GM19099 (cell line): ENCODE results near the gene SLC49A4.

Experiments
- POLR2A ChIP-seq: IDR thresholded peaks from 3 replicates; pipeline ENCODE4 v1.6.1; 2011; ENCODE audit warnings: low read depth; ENCODE audit not compliant: insufficient read length; ENCODE audit errors: extremely low read depth

Gene SLC49A4

DNA sequence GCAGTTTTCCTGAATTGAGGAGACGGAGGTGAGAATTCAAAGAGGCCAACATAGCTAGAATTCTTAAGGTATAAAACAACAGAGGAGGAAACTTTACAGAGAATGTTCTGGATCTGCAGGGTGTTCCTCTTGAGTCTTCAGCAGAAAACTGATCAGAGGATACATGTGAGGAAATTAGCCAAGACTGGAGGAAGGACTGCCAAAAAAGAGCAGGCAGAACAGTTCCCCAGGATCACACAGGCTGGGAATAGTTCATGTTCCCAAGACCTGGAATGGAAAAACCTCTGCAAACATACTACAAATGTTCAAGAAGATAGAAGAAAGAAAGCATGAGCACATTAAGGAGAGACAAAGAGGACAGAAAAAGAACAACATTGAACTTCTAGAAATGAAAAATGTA, 7.5 kb downstream of the SLC49A4 start:
- TF ChIP-seq POLR2A = no peak

DNA sequence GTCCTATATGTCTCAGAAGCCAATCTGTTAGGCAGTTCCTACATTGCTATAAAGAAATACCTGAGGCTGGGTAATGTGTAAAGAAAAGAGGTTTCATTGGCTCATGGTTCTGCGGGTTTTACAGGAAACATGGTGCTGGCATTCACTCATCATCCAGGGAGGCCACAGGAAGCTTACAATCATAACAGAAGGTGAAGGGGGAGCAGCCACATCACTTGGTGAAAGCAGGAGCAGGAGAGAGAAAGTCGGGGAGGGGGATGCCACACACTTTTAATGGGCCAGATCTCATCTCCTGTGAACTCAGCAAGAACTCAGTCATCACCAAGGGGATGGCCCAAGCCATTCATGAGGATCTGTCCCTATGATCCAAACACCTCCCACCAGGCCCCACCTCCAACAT, 9.1 kb downstream of the SLC49A4 start:
- no peak for TF ChIP-seq POLR2A

DNA sequence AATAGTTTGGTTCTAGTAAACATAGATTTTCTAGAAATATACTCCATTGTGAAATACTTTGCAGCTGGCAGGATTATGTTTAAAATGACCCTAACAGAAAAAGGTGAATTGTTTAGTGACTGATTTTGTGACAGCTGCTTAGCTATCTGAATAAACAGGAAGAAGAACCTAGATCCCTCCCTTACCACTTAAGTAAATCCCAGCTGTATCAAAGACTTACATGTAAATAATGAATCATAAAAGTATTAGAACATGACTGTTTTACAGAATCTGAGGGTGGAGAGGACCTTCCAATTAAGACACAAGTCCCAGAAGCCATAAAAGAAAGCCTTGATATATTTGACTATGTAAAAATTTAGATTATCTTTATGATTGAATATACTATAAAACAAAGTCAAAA, 15.9 kb downstream of the SLC49A4 start:
- TF ChIP-seq POLR2A = no peak

GRCh38 chr3:122816587-122816986, 21.7 kb downstream of the SLC49A4 start:
- TF ChIP-seq POLR2A = no peak

DNA sequence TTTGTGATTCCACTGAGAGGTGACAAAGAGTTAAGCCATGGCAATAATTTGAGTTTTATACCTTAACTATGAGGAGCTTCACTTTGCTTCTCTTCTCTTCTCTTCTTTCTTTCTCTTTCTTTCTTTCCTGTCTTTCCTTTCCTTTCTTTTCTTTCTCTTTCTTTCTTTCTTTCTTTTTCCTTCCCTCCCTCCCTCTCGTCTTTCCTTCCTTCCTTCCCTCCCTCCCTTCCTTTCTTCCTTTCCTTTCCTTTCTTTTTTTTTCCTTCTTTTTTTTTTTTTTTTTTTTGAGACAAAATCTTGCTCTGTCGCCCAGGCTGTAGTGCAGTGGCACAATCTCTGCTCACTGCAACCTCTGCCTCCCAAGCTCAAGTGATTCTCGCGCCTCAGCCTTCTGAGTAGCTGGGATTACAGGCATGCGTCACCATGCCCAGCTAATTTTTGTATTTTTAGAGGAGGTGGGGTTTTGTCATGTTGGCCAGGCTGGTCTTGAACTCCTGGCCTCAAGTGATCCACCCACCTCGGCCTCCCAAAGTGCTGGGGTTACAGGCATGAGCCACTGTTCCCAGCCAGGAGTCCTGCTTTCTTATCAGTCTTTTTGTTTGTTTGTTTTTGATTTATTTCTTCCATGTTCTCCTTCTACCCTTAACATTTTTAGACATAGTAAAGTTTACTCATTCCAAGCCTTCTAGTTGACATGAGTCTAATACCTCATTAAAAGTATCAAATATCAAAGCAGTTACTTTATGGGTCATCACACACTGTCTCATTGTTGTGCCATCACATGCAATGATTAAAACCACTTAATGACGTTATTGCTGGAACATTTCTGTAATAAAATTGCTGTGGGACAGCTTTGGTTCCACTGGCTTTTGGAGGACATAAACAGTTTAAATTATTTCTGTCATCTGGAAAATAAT, 29.9 kb downstream of the SLC49A4 start:
- no peak for TF ChIP-seq POLR2A

DNA sequence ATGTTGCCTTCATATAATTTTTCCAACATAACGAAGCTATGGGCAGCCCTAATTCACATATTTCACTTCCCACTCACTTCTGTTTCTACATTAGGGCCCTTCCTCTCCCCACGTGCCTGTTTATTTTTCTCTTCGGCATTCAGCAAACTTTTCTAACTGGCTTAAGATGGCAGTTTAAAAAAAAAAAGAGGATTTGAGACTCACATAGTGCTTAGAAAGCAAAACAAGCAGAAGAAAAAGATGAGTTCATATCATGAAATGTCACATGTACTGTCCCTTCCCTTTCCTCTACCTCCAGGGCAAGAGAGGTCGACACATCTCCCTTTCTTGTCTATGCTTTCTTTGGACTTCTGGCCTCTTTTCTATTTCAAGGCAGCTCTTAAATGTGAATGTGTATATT, 30.6 kb downstream of the SLC49A4 start:
- TF ChIP-seq POLR2A = no peak

- no peak for TF ChIP-seq POLR2A
Measured at GRCh38 chr3:122826278-122826677, 31.4 kb downstream of the SLC49A4 start.

DNA sequence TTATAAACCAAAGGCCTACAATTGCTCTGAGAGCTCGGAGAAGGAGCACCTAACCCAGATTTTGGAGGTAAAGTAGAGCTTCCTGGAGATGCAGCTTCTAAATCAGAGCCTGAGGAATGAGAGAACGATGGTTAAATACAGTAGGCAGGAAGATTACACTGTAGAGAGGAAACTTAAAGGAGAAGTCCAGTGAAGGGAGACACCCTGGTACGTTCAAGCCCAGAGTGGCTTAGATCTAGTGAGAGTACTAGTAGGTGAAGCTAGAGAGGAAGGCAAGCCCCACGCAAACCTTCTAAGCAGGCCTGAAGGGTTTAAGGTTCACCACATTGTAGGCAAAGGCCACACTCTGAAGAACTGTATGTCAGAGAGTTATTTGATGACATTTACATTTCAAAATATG, 33.4 kb downstream of the SLC49A4 start:
- no peak for TF ChIP-seq POLR2A

DNA sequence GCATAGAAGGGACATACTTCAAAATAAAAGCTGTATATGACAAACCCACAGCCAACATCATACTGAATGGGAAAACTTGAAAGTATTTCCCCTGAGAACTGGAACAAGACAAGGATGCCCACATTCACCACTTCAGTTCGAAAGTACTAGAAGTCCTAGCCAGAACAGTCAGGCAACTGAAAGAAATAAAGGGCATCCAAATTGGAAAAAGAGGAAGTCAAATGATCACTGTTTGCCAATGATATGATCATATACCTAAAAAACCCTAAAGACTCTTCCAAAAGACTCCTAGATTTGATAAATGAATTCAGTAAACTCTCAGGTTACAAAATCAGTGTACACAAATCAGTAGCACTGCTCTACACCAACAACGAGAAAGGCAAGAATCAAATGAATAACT, 40.7 kb downstream of the SLC49A4 start:
- no peak for TF ChIP-seq POLR2A

DNA sequence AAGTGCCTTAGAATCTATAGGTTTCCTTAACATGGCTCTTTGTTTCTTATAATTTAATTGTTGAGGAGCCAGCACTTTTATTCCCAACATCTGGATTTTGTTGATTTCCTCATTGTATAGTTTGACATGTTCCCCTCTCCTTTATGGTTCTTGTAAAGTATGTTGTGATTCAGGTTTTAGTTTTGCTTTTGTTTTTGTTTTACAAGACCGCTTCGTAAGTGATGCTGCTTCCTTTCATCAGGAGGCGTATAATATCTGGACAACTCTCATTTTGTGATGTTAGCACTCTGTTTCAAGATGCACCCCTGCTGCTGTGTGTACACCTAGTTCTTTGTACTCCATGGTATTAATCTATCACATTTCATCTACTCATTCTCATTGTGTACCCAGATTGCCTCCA, 48.7 kb downstream of the SLC49A4 start:
- no peak for TF ChIP-seq POLR2A

- TF ChIP-seq POLR2A = no peak
Measured at GRCh38 chr3:122857019-122857418, 62.1 kb downstream of the SLC49A4 start.

GRCh38 chr3:122858373-122858772, 63.5 kb downstream of the SLC49A4 start:
- TF ChIP-seq POLR2A = no peak

DNA sequence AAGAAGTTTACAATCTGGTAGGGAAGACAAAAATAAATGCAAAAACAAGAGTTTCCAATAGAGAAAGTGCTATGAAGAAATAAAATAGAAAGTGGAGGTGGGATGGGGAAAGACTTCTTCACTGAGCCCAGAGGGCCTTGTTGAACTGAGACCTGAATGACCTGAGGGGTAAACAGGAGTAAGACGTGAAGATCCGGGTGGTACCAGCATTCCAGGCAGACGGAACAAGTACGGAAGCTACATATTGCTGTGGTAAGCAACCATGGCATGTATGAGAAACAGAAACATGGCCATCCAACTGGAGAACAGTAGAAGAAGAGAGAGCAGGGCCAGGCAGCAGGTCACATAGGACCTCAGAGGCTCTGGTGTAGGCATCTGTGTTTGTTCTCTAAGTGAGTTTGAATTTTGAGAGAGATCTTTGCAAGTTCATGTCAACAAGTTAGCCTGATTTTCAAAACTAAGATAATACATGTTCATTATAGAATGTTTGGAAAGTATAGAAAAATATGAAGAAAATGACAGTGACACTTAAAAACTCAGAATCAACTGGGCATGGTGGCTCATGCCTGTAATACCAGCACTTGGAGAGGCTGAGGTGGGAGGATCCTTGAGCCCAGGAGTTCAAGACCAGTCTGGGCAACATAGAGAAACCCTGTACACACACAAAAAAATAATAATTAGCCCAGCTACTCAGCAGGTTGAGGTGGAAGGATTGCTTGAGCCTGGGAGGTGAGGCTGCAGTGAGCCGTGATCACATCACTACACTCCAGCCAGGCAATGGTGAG, 64.3 kb downstream of the SLC49A4 start:
- TF ChIP-seq POLR2A = no peak

DNA sequence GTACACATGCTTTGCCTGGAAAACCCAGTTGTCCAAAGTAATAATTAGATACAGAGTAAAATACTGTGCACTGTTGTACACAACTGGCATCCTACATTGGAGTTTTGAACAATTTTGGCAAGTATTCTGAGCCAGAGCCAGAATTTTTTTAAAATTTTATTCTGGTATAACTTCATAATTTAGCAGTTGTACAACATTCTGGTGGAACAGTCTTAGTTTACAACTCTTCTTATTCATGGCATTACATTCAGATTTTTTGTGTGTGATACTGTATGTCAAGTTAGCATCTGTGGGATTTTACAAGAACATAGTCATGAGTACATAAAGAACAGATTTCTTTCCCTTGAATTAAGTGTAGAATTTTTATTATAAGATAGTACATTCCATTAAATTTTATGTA, 67.5 kb downstream of the SLC49A4 start:
- TF ChIP-seq POLR2A = no peak

GRCh38 chr3:122864498-122864897, 69.6 kb downstream of the SLC49A4 start:
- no peak for TF ChIP-seq POLR2A

DNA sequence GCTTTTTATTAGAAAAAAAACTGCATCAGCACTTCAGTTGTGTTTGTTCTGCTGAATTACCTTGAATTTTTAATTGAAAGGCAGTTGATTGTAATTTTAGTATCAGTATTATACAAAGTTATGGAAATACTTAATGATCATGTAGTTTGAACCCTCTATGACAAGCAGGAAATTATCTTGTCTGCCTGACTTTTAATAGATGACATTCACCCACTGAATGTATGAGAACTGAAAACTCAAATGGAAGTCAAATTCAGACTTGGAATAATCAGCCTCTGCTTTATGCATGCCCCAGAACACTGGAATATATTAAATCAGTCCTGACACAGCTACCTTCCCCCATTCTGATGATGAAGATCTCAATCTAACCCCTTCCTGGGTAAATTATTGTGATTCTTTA, 73.5 kb downstream of the SLC49A4 start:
- no peak for TF ChIP-seq POLR2A
